GM12875 (cell line): ENCODE results near the gene SERPINB5.

ENCODE experiments used
- H3K4me3 ChIP-seq: one replicate; pipeline ENCODE4 v1.5.1; 2011; ENCODE audit warnings: low read depth, low read length, control low read depth
- CTCF ChIP-seq: IDR thresholded peaks from 2 replicates; pipeline ENCODE4 v1.5.1; 2011; ENCODE audit warnings: low read depth, mild to moderate bottlenecking, control low read depth, inconsistent platforms, low read length, moderate library complexity, borderline replicate concordance; ENCODE audit not compliant: insufficient read depth

Gene SERPINB5

DNA sequence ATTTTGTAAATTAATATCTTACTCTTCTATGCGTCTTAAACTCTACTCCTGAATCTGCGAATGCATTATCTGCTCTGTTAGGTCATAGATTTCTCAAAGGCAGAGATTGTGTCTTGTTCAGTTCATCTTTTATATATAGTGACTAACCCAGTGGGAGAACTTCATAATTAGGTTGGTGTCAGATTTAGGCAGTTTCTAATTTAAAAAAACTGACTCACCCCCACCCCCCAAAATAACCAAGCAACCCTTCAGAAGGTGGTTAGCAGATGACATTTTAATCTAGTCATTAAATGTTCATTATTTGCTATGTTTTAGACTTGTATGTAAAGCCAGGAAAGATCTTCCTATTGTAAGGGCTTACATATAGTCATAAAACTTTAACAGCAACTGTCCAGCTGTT is 75.8 kb downstream of the SERPINB5 start:
- no peak overlapping the region for H3K4me3 ChIP-seq
- no peak for TF ChIP-seq CTCF

DNA sequence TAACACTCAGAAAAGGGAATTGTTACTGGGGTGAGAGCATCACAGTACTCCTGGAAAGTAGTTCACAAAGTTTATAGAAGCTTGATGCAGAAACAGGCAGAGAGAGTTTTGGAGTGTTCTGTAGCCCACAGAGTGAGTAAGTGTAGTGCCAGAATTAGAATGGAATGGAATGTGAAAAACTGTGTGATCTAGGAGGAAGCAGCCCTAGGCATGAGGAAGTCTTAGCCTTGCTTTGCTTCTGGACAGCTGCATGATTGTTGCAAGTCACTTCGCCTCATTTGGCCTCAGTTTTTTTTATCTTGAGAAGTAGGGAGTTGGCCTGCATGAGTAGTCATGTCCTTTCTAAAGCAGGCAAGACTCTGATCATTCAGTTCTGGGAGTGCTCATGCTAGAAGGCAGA is 76.3 kb downstream of the SERPINB5 start:
- no peak overlapping the region for H3K4me3 ChIP-seq
- no peak for TF ChIP-seq CTCF
